CD4-positive, alpha-beta T cell (primary cell): ENCODE data around the gene PRR22. TPM values are rescaled to one million over a fixed set of nuclear protein-coding genes. Genes with fewer than 3 reads are reported as not detected.
A peak's percentile ranks its signal among the peaks of the same experiment; 100 is the strongest.

Experiments
- ATAC-seq: fragments of 200-7000 bp; cut with Tn5 transposase; one replicate; pipeline ENCODE4 v1.10.0; 2022; ENCODE audit warnings: mild to moderate bottlenecking; ENCODE audit not compliant: poor library complexity
- CTCF ChIA-PET: fragments of 350-600 bp; sonication (Branson Sonifier 250); formaldehyde crosslinking; loops from one replicate; lab custom pipeline; 2021; ENCODE audit warnings: antibody characterized with exemption, inconsistent platforms; lab: Charles Lee
- POLR2A ChIA-PET: fragments of 350-600 bp; sonication (Branson Sonifier 250); formaldehyde crosslinking; loops from one replicate; lab custom pipeline; 2021; ENCODE audit warnings: antibody characterized with exemption, inconsistent platforms; lab: Charles Lee
- DNase-seq, 14 experiments: peaks; one replicate each; pipeline ENCODE4 v3.0.0-alpha.2; 2013 to 2020; ENCODE audit warnings: mixed read lengths in 2 of 14
- H3K27ac ChIP-seq, 2 donors: one replicate each; pipeline versions ENCODE4 v1.5.1 to v1.7.0; 2013; ENCODE audit warnings: low read length in 2 of 2, low read depth in 1 of 2, mild to moderate bottlenecking in 1 of 2
- H3K27me3 ChIP-seq, 2 experiments: 1 replicate in 1 of 2; 2 replicates in 1 of 2; pipeline versions ENCODE4 v1.6.1 to v1.7.0; 2013; ENCODE audit warnings: low read length in 2 of 2, control low read depth in 1 of 2, mild to moderate bottlenecking in 1 of 2, moderate library complexity in 1 of 2; ENCODE audit not compliant: insufficient read depth in 2 of 2, control insufficient read depth in 1 of 2
- H3K36me3 ChIP-seq: one replicate; pipeline ENCODE4 v1.6.1; 2013; ENCODE audit warnings: low read length, control low read depth; ENCODE audit not compliant: insufficient read depth
- H3K4me1 ChIP-seq: one replicate; pipeline ENCODE4 v1.6.1; 2013; ENCODE audit warnings: low read length, control low read depth; ENCODE audit not compliant: insufficient read depth
- H3K4me3 ChIP-seq: one replicate; pipeline ENCODE4 v1.5.1; 2013; ENCODE audit warnings: mild to moderate bottlenecking, low read length, moderate library complexity
- H3K9me3 ChIP-seq, 2 experiments: 1 replicate in 1 of 2; 2 replicates in 1 of 2; pipeline versions ENCODE4 v1.6.1 to v1.7.0; 2013; ENCODE audit warnings: low read length in 2 of 2, mild to moderate bottlenecking in 2 of 2, control low read depth in 1 of 2, moderate library complexity in 1 of 2; ENCODE audit not compliant: control insufficient read depth in 1 of 2, insufficient read depth in 1 of 2
- H3K27ac Mint-ChIP-seq: one replicate; pipeline ENCODE4 v1.8.0; 2020; ENCODE audit warnings: mixed read lengths
- H3K27me3 Mint-ChIP-seq: one replicate; pipeline ENCODE4 v1.8.0; 2021; ENCODE audit warnings: mixed read lengths
- H3K36me3 Mint-ChIP-seq: one replicate; pipeline ENCODE4 v1.8.0; 2021; ENCODE audit warnings: low read depth, mixed read lengths
- H3K4me1 Mint-ChIP-seq: one replicate; pipeline ENCODE4 v1.8.0; 2021; ENCODE audit warnings: low read depth, mixed read lengths
- H3K4me3 Mint-ChIP-seq: one replicate; pipeline ENCODE4 v1.8.0; 2020; ENCODE audit warnings: mild to moderate bottlenecking, mixed read lengths
- H3K9me3 Mint-ChIP-seq: one replicate; pipeline ENCODE4 v1.8.0; 2020; ENCODE audit warnings: mixed read lengths
- CTCF ChIP-seq: fragments of 200-600 bp; IDR thresholded peaks from one replicate; pipeline ENCODE4 v1.8.0; 2022; ENCODE audit warnings: antibody characterized with exemption, mild to moderate bottlenecking
- intact Hi-C, 2 experiments: fragments of 100-400 bp; cut with DNase I in 1 of 2; cut with micrococcal nuclease in 1 of 2; formaldehyde crosslinking; loops; one replicate each; pipeline versions ENCODE4 v1.15.1 to v1.9.0; 2023 to 2025; cut with DNase I, micrococcal nuclease
- total RNA-seq, 174 experiments: library from RNA in 2 of 174; stranded (reverse) in 2 of 174; gene quantifications; one replicate each; pipeline ENCODE4 v1.2.3 and lab custom pipeline; 2021 to 2026

The PRR22 gene
- total RNA-seq, 2 experiments from 2014 or later, result 3.1 to 4.9 TPM

GRCh38 chr19:5806905-5807304 is 22.4 kb upstream of the PRR22 start:
- ATAC-seq (no peak), DNase-seq (peak in 1 of 14 experiments; percentile 17)
- no peaks in the 10 kb centered on the region for H3K9me3 Mint-ChIP-seq
- no peak overlapping the region for H3K4me3 ChIP-seq
- no peak overlapping the region for H3K27ac ChIP-seq
- TF ChIP-seq CTCF, result no peak
- ChIA-PET CTCF (no interaction called here), POLR2A (no interaction called here)
- peaks cover 16% of the 10 kb centered on the region for H3K4me1 Mint-ChIP-seq
- intact Hi-C loops, result loop anchor here in 1 of 2 experiments (2.0 to 5.0 kb wide), 3 partner anchors 18 to 170 kb away; partner anchors contain the start of gene RANBP3
- H3K36me3 Mint-ChIP-seq, result no peaks in the 10 kb centered on the region
- no peak overlapping the region for H3K27ac Mint-ChIP-seq
- H3K4me1 ChIP-seq, result peaks cover 30% of the 10 kb centered on the region
- H3K27me3 Mint-ChIP-seq, result peaks cover 9% of the 10 kb centered on the region
- H3K4me3 Mint-ChIP-seq, result peak overlapping the region; percentile 62
- H3K36me3 ChIP-seq, result no peaks in the 10 kb centered on the region
- H3K9me3 ChIP-seq, result peaks cover 0 to 10% of the 10 kb centered on the region in 2 experiments
- H3K27me3 ChIP-seq, result peaks cover 3 to 6% of the 10 kb centered on the region in 2 experiments

DNA sequence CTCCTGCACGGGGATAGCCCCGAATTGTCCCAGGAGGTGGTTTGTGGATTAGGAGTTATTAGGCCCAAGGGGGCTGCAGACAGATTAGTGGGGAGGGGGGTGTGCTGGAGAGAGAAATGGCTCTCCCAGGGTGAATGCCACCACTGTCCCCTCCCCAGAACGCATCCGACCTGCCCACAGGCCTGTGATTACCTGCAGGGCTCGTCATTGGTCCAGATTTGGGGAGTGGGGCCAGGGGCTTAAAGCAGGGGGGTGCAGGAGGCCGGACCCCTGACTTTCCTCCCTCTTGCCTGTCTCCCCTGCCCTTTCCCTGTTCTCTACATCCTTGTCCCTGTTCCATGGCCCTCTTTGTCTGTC is 21.6 kb upstream of the PRR22 start:
- intact Hi-C loops, result loop anchor here in 1 of 2 experiments (2.0 to 5.0 kb wide), 3 partner anchors 19 to 171 kb away; partner anchors contain the start of gene RANBP3
- H3K4me3 Mint-ChIP-seq, result peak overlapping the region; percentile 15
- no peaks in the 10 kb centered on the region for H3K36me3 Mint-ChIP-seq
- Histone ChIP-seq H3K9me3 (peaks cover 0 to 14% of the 10 kb centered on the region in 2 experiments), H3K4me3 (no peak overlapping the region), H3K27me3 (peaks cover 11 to 14% of the 10 kb centered on the region in 2 experiments), H3K27ac (no peak overlapping the region), H3K4me1 (peaks cover 33% of the 10 kb centered on the region), H3K36me3 (no peaks in the 10 kb centered on the region)
- H3K4me1 Mint-ChIP-seq, result peaks cover 18% of the 10 kb centered on the region
- no peaks in the 10 kb centered on the region for H3K9me3 Mint-ChIP-seq
- peak; percentile 43 for TF ChIP-seq CTCF
- CTCF ChIA-PET, result no interaction called here
- peak in 1 of 14 experiments; percentile 25 for DNase-seq
- POLR2A ChIA-PET, result interaction anchor here (0.7 kb wide), 1 partner anchor 22 kb away, joined by 3 read pairs; no protein-coding TSS in a partner anchor
- no peak overlapping the region for H3K27ac Mint-ChIP-seq
- no peak for ATAC-seq
- H3K27me3 Mint-ChIP-seq, result peaks cover 12% of the 10 kb centered on the region

GRCh38 chr19:5805462-5806132 is 21.1 kb upstream of the PRR22 start:
- Mint-ChIP-seq H3K36me3 (no peaks in the 10 kb centered on the region), H3K4me3 (peak overlapping the region; percentile 68), H3K27me3 (peaks cover 15% of the 10 kb centered on the region), H3K9me3 (no peaks in the 10 kb centered on the region), H3K4me1 (peaks cover 18% of the 10 kb centered on the region), H3K27ac (no peak overlapping the region)
- peak; percentile 65 for TF ChIP-seq CTCF
- ATAC-seq, result peak; percentile 24
- H3K4me1 ChIP-seq, result peaks cover 33% of the 10 kb centered on the region
- H3K27ac ChIP-seq, result no peak overlapping the region
- CTCF ChIA-PET, result no interaction called here
- H3K9me3 ChIP-seq, result peaks cover 0 to 19% of the 10 kb centered on the region in 2 experiments
- peaks cover 16 to 19% of the 10 kb centered on the region in 2 experiments for H3K27me3 ChIP-seq
- H3K4me3 ChIP-seq, result peak overlapping the region; percentile 30
- intact Hi-C loops, result loop anchor here in 1 of 2 experiments (2.0 to 5.0 kb wide), 3 partner anchors 19 to 172 kb away; partner anchors contain the start of gene RANBP3
- DNase-seq, result peak; percentile 46 to 80 (median 59)
- POLR2A ChIA-PET, result interaction anchor here (0.7 kb wide), 1 partner anchor 23 kb away, joined by 3 read pairs; no protein-coding TSS in a partner anchor
- no peaks in the 10 kb centered on the region for H3K36me3 ChIP-seq
